Measurements from ENCODE around the gene B3GALNT2. TPM values are rescaled to one million over a fixed set of nuclear protein-coding genes. Genes with fewer than 3 reads are reported as not detected.

Gene B3GALNT2
- total RNA-seq, 1 experiment from 2014 or later: 60.6 TPM

- ChIA-PET POLR2A (ENCODE audit: unreplicated experiment) (interaction anchor here (0.7 kb wide), 1 partner anchor 41 kb away, joined by 4 read pairs; no protein-coding TSS in a partner anchor), CTCF (interaction anchor here (0.7 to 1.0 kb wide), 3 partner anchors 335 to 1146 kb away, joined by 3 to 9 read pairs (median 3); no protein-coding TSS in a partner anchor)
- Histone ChIP-seq H3K27me3 (ENCODE audit: insufficient read depth, low read depth) (no peaks in the 10 kb centered on the region), H3K36me3 (ENCODE audit: low read depth) (no peaks in the 10 kb centered on the region), H3K27ac (no peak overlapping the region), H3K4me1 (replicated peaks; ENCODE audit: insufficient read depth) (peaks cover 4% of the 10 kb centered on the region), H3K4me2 (no peak overlapping the region), H3F3A (ENCODE audit: insufficient read depth, low read depth) (peaks cover 22% of the 10 kb centered on the region; the same call in 1 of the 2 replicates), H4K20me1 (ENCODE audit: insufficient read depth) (no peaks in the 10 kb centered on the region), H3K9me2 (ENCODE audit: insufficient read depth) (no peaks in the 10 kb centered on the region), H3K4me3 (no peak overlapping the region), H2AFZ (no peak overlapping the region), H3K9me3 (ENCODE audit: insufficient read depth, low read depth) (no peaks in the 10 kb centered on the region), H3K79me2 (ENCODE audit: low read depth) (no peaks in the 10 kb centered on the region)
- DNase-seq: no peak
- TF ChIP-seq CTCF (conservative IDR thresholded peaks at IDR 0.05) (no peak), EZH2 (IDR thresholded peaks at IDR 0.05; ENCODE audit: low read depth) (no peak)
- no TSS peak for BruUV-seq (replicated peaks)
- intact Hi-C loops (cut with micrococcal nuclease; ENCODE audit: unreplicated experiment): no loop called here
Observed at GRCh38 chr1:235409042-235409820, 95.0 kb downstream of the B3GALNT2 start.

- Histone ChIP-seq H3K4me2 (no peak overlapping the region), H3K4me3 (no peak overlapping the region), H2AFZ (no peak overlapping the region), H4K20me1 (ENCODE audit: insufficient read depth) (no peaks in the 10 kb centered on the region), H3K79me2 (ENCODE audit: low read depth) (peaks cover 1% of the 10 kb centered on the region; the same call in 1 of the 2 replicates), H3K9me2 (ENCODE audit: insufficient read depth) (no peaks in the 10 kb centered on the region), H3K4me1 (replicated peaks; ENCODE audit: insufficient read depth) (peaks cover 11% of the 10 kb centered on the region), H3K27ac (0 out of 2 replicates have a peak overlapping the region, but pooled peaks have one; percentile 16), H3F3A (ENCODE audit: insufficient read depth, low read depth) (peaks cover 23% of the 10 kb centered on the region), H3K27me3 (ENCODE audit: insufficient read depth, low read depth) (no peaks in the 10 kb centered on the region), H3K9me3 (ENCODE audit: insufficient read depth, low read depth) (no peaks in the 10 kb centered on the region), H3K36me3 (ENCODE audit: low read depth) (no peaks in the 10 kb centered on the region)
- ChIA-PET POLR2A (ENCODE audit: unreplicated experiment) (interaction anchor here (0.6 kb wide), 1 partner anchor 212 kb away, joined by 5 read pairs; no protein-coding TSS in a partner anchor), CTCF (interaction anchor here (0.7 kb wide), 2 partner anchors 429 to 1145 kb away, joined by 3 to 9 read pairs; no protein-coding TSS in a partner anchor)
- TF ChIP-seq EZH2 (IDR thresholded peaks at IDR 0.05; ENCODE audit: low read depth): no peak
- TF ChIP-seq CTCF (conservative IDR thresholded peaks at IDR 0.05): no peak
- intact Hi-C loops (cut with micrococcal nuclease; ENCODE audit: unreplicated experiment): no loop called here
- BruUV-seq (replicated peaks): no TSS peak
- DNase-seq: no peak
Observed at GRCh38 chr1:235408503-235408960, 95.7 kb downstream of the B3GALNT2 start.

- ChIA-PET POLR2A (ENCODE audit: unreplicated experiment) (no interaction called here), CTCF (no interaction called here)
- H3K4me2 ChIP-seq: no peak overlapping the region
- intact Hi-C loops (cut with micrococcal nuclease; ENCODE audit: unreplicated experiment): no loop called here
- BruUV-seq (replicated peaks): no TSS peak
- H2AFZ ChIP-seq: no peak overlapping the region
- no peak overlapping the region for H3K4me3 ChIP-seq
- H3K27ac ChIP-seq: no peak overlapping the region
- H3K36me3 ChIP-seq (ENCODE audit: low read depth): no peaks in the 10 kb centered on the region
- H3K4me1 ChIP-seq (replicated peaks; ENCODE audit: insufficient read depth): peaks cover 22% of the 10 kb centered on the region
- no peaks in the 10 kb centered on the region for H3K9me3 ChIP-seq (ENCODE audit: insufficient read depth, low read depth)
- peaks cover 34% of the 10 kb centered on the region for H3F3A ChIP-seq (ENCODE audit: insufficient read depth, low read depth)
- no peaks in the 10 kb centered on the region for H3K9me2 ChIP-seq (ENCODE audit: insufficient read depth)
- no peak for DNase-seq
- H3K27me3 ChIP-seq (ENCODE audit: insufficient read depth, low read depth): no peaks in the 10 kb centered on the region
- TF ChIP-seq CTCF (conservative IDR thresholded peaks at IDR 0.05) (no peak), EZH2 (IDR thresholded peaks at IDR 0.05; ENCODE audit: low read depth) (no peak)
- H4K20me1 ChIP-seq (ENCODE audit: insufficient read depth): no peaks in the 10 kb centered on the region
- peaks cover 10% of the 10 kb centered on the region; the same call in 1 of the 2 replicates for H3K79me2 ChIP-seq (ENCODE audit: low read depth)
Observed at GRCh38 chr1:235407419-235407818, 96.8 kb downstream of the B3GALNT2 start.
